ENCODE results near the gene PPP1R18.
A peak's percentile ranks its signal among the peaks of the same experiment; 100 is the strongest.

PPP1R18 gene

DNA sequence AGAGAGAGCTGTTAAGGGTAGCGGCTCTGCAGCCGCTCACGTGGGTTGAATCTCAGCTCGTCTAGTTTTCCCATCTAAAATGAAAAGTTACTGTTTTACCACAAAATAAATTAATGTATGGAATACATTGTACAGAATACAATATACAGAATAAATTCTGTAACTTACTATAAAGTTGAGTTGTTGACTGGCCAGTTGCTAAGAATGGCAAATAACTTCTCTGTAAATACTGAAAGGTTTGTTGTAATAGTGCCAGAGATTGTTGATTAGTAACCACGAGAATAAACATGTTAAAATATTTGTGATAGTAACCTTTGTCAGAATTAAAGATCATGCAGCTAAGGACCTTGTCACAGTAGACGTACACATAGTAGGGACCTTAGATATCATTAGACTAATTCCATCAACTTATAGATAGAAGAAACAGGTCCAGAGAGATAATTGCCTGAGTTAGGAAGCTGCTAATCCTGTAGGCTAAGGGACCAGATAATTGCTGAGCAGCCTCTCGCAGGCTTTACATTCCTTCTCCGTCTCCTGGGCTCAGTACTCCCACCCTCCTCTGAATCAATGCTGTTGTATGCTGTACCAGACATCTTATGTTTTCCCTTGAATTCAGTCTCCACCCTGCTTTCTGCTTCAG is 4.9 kb upstream of the PPP1R18 start:
- TF ChIP-seq CTCF (conservative IDR thresholded peaks at IDR 0.05; ENCODE audit: low read depth) = no peak
- peak overlapping the region; percentile 97 for H3K27ac ChIP-seq
- no peak for DNase-seq (ENCODE audit: low spot score)
- POLR2A ChIA-PET (ENCODE audit: low non-redundant PET) = interaction anchor here (0.6 to 2.9 kb wide), 3 partner anchors 26 to 30 kb away, joined by 3 to 12 read pairs (median 3); partner anchors contain the start of gene MDC1
- CTCF ChIA-PET = interaction anchor here (1.6 kb wide), 1 partner anchor 31 kb away, joined by 8 read pairs; no protein-coding TSS in a partner anchor

- POLR2A ChIA-PET (ENCODE audit: low non-redundant PET) = interaction anchor here (0.6 to 2.9 kb wide), 4 partner anchors 13 to 31 kb away, joined by 3 to 12 read pairs (median 3); partner anchors contain the start of gene MDC1
- peak; percentile 89 for DNase-seq (ENCODE audit: low spot score)
- CTCF ChIA-PET = interaction anchor here (1.6 kb wide), 1 partner anchor 32 kb away, joined by 8 read pairs; no protein-coding TSS in a partner anchor
- TF ChIP-seq CTCF (conservative IDR thresholded peaks at IDR 0.05; ENCODE audit: low read depth) = no peak
- H3K27ac ChIP-seq = peak within 1 kb of the TSS; percentile 97
These were observed 4.2 kb upstream of the PPP1R18 start, which contains the start of gene NRM for GRCh38 chr6:30690403-30691207. Gene NRM (minus strand): TSS chr6:30690984. CDS start chr6:30690974, 10 bp downstream.

- TF ChIP-seq CTCF (conservative IDR thresholded peaks at IDR 0.05; ENCODE audit: low read depth) = no peak
- peak overlapping the region; percentile 97 for H3K27ac ChIP-seq
- DNase-seq (ENCODE audit: low spot score) = no peak
- POLR2A ChIA-PET (ENCODE audit: low non-redundant PET) = interaction anchor here (0.6 to 2.9 kb wide), 3 partner anchors 13 to 32 kb away, joined by 3 to 12 read pairs (median 3); partner anchors contain the start of gene MDC1
- CTCF ChIA-PET = interaction anchor here (0.7 kb wide), 1 partner anchor 237 kb away, joined by 3 read pairs; no protein-coding TSS in a partner anchor
These were observed 3.5 kb upstream of the PPP1R18 start for GRCh38 chr6:30689985-30690384.

DNA sequence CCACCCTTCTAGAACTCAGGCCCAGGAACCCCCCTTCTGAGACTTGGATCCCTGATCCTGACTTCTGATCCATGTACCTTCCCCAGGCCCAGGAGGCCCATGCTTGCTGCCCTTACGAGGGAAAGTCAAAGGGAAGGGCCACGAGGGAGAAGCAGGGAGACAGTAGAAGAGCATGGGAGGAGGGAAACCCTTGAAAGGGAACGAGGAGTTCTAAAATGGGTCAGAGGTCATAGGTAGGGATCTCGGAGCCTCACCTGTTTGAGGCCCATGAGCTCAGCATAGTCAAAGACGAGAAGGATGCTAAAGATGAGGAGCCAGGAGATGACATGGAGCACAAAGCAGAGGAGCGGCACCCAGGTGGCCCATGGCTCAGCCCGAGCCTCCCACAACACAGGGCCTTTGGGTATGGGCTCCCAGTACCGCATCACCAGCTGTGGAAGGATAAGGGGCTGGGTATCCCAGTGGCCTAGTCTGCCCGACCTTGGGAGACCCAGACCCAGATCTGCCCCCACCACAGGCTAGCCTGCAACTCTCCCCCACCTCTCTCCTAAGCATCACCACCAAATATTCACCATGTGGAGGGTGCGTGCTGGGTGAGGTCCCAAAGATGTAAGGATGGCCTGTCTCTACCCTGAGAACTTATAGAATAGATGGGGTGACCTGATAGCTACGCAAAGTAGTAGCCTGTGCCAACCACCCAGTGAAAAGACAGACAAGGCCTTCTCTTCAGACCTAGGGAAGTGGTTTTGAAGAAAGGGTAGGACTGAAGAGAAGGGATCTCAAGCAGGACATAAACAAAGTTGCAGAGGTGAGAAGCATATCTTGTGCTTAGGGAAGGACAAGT is 2.8 kb upstream of the PPP1R18 start:
- ChIA-PET CTCF (interaction anchor here (0.6 to 1.0 kb wide), 4 partner anchors 21 to 236 kb away, joined by 3 to 7 read pairs (median 3); no protein-coding TSS in a partner anchor), POLR2A (ENCODE audit: low non-redundant PET) (interaction anchor here (2.9 kb wide), 1 partner anchor 28 kb away, joined by 12 read pairs; the partner anchor contains the start of gene MDC1)
- TF ChIP-seq CTCF (conservative IDR thresholded peaks at IDR 0.05; ENCODE audit: low read depth) = no peak
- H3K27ac ChIP-seq = peak overlapping the region; percentile 97
- no peak for DNase-seq (ENCODE audit: low spot score)

DNA sequence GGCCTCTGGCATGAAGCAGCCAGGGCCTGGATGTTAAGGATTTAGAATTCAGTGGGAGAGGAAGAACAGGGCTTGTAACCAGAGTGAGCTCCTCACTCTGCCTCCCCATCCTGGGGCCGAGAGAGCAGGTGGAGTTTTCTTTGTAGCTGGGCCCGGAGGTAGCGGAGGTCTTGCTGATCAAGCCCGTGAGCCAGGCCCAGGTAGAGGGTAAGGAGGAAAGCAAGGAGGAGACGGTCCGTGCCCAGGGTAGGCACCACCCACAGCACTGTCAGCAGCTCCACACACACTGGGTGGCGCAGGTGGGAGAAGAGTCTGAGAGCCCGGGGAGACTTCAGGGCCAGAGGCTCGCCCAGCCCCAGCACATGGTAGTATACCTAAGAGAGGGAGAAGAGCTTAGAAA is 2.1 kb upstream of the PPP1R18 start:
- DNase-seq (ENCODE audit: low spot score) = no peak
- POLR2A ChIA-PET (ENCODE audit: low non-redundant PET) = no interaction called here
- CTCF ChIA-PET = interaction anchor here (0.7 to 1.0 kb wide), 2 partner anchors 20 to 33 kb away, joined by 3 to 7 read pairs; no protein-coding TSS in a partner anchor
- TF ChIP-seq CTCF (conservative IDR thresholded peaks at IDR 0.05; ENCODE audit: low read depth) = no peak
- H3K27ac ChIP-seq = peak overlapping the region; percentile 97

Data from RWPE1 (cell line).